HG03025 (cell line): ENCODE data around the gene CLDN15.
A peak's percentile ranks its signal among the peaks of the same experiment; 100 is the strongest.
"Not testable (repeated sequence)": the region's sequence is repeated elsewhere in the genome, so short reads cannot be mapped to it uniquely, and the experiment has no call there.

ENCODE experiments used
- ATAC-seq: cut with Tn5 transposase; IDR thresholded peaks from one replicate; pipeline ENCODE4 v1.9.1; 2021; ENCODE audit warnings: mild to moderate bottlenecking, moderate library complexity; ENCODE audit not compliant: unreplicated experiment, low FRiP score

Gene CLDN15

GRCh38 chr7:101237206-101238067, at the start of gene CLDN15:
Gene CLDN15 (minus strand): TSS chr7:101237802. CDS start chr7:101237581, 221 bp downstream.
- no peak for ATAC-seq

- no peak for ATAC-seq
Measured at GRCh38 chr7:101287032-101287431, 49.4 kb upstream of the CLDN15 start.

GRCh38 chr7:101285880-101286279, 48.3 kb upstream of the CLDN15 start:
- not testable (repeated sequence) for ATAC-seq

- ATAC-seq: no peak
Measured at GRCh38 chr7:101285171-101285570, 47.6 kb upstream of the CLDN15 start.

GRCh38 chr7:101280912-101281311, 43.3 kb upstream of the CLDN15 start:
- ATAC-seq: not testable (repeated sequence)

GRCh38 chr7:101278461-101279292, 41.1 kb upstream of the CLDN15 start:
- ATAC-seq: no peak

GRCh38 chr7:101277155-101277554, 39.6 kb upstream of the CLDN15 start:
- ATAC-seq: no peak

GRCh38 chr7:101273206-101273605, 35.6 kb upstream of the CLDN15 start:
- ATAC-seq: no peak

- no peak for ATAC-seq
Measured at GRCh38 chr7:101271021-101271420, 33.4 kb upstream of the CLDN15 start.

GRCh38 chr7:101269664-101270063, 32.1 kb upstream of the CLDN15 start:
- no peak for ATAC-seq

GRCh38 chr7:101265622-101266516, 28.3 kb upstream of the CLDN15 start:
- no peak for ATAC-seq

- ATAC-seq: not testable (repeated sequence)
Measured at GRCh38 chr7:101264102-101264706, 26.6 kb upstream of the CLDN15 start.

- no peak for ATAC-seq
Measured at GRCh38 chr7:101258243-101258731, 20.7 kb upstream of the CLDN15 start.

GRCh38 chr7:101255796-101256195, 18.2 kb upstream of the CLDN15 start:
- ATAC-seq: no peak

- ATAC-seq: not testable (repeated sequence)
Measured at GRCh38 chr7:101253199-101253598, 15.6 kb upstream of the CLDN15 start.

GRCh38 chr7:101251871-101252659, 14.5 kb upstream of the CLDN15 start:
- peak; percentile 88 for ATAC-seq

- no peak for ATAC-seq
Measured at GRCh38 chr7:101250324-101250723, 12.7 kb upstream of the CLDN15 start.

GRCh38 chr7:101248276-101248675, 10.7 kb upstream of the CLDN15 start:
- ATAC-seq: no peak

GRCh38 chr7:101245147-101245668, 7.6 kb upstream of the CLDN15 start:
- ATAC-seq: no peak
